H1 (cell line): ENCODE data around the gene ZNF70.

ENCODE experiments used
- EZH2 ChIP-seq: fragments of 200-600 bp; sonication (generic); IDR thresholded peaks from 2 replicates; pipeline ENCODE4 v1.7.1; 2012; ENCODE audit warnings: low read depth, mild to moderate bottlenecking, moderate library complexity, low read length, inconsistent platforms; ENCODE audit not compliant: severe bottlenecking
- RAD21 ChIP-seq, 2 experiments: IDR thresholded peaks in 1 of 2; conservative IDR thresholded peaks in 1 of 2; 2 replicates each; pipeline ENCODE4 v1.6.1; 2011; ENCODE audit warnings: low read depth in 2 of 2, low read length in 2 of 2, improper control_type of control experiment in 1 of 2, inconsistent platforms in 1 of 2, mild to moderate bottlenecking in 1 of 2, moderate library complexity in 1 of 2

DNA sequence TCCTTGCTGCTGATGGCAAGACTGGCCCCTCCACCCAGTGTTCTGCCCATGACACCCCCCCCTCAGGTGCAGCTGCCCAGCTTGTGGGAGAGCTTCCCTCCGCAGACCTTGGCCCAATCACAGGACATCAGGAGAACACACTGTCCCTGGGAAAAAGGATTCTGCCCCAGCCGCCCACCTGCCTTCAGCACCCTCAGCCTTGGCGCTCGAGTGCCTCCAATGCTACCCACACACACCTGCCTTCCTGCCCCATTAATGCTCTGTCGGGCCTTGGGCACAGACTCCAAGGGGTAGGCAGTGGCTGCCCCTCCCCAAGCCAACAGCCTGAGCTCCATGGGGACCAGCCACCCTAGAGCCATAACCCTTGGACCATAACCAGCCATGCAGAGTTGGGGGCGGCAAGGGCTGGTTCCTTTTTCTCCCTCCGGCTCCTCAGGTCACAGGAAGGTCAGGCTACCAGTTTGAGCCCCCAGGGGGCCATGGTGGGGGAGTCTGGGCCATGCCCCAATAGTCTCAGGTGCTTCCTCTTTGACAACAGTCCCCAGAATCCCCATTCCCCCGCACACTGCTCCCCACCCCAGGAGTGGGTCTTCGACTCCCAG, 1.3 kb upstream of the ZNF70 start:
- TF ChIP-seq RAD21 (IDR thresholded peaks at IDR 0.05 in 1 of 2, conservative IDR thresholded peaks at IDR 0.05 in 1 of 2; ENCODE audit: low read depth in 2 of 2, low read length in 2 of 2) (no peak), EZH2 (no peak)
